ENCODE results near the gene PKP4.

PKP4 gene

GRCh38 chr2:158645299-158645698 lies 188.5 kb downstream of the PKP4 start:
- no peak for DNase-seq (ENCODE audit: low read depth in 1 of 2, low spot score in 1 of 2)

- DNase-seq (ENCODE audit: low read depth in 1 of 2, low spot score in 1 of 2): no peak
These were observed 190.9 kb downstream of the PKP4 start for GRCh38 chr2:158647436-158648231.

GRCh38 chr2:158649846-158650245 lies 193.1 kb downstream of the PKP4 start:
- DNase-seq (ENCODE audit: low read depth in 1 of 2, low spot score in 1 of 2): no peak

- no peak for DNase-seq (ENCODE audit: low read depth in 1 of 2, low spot score in 1 of 2)
These were observed 194.1 kb downstream of the PKP4 start for GRCh38 chr2:158650646-158651357.

- DNase-seq (ENCODE audit: low read depth in 1 of 2, low spot score in 1 of 2): no peak
These were observed 194.8 kb downstream of the PKP4 start for GRCh38 chr2:158651358-158652057.

GRCh38 chr2:158655628-158656027 lies 198.9 kb downstream of the PKP4 start:
- no peak for DNase-seq (ENCODE audit: low read depth in 1 of 2, low spot score in 1 of 2)

- no peak for DNase-seq (ENCODE audit: low read depth in 1 of 2, low spot score in 1 of 2)
These were observed 199.9 kb downstream of the PKP4 start for GRCh38 chr2:158656492-158657229.

GRCh38 chr2:158658396-158658795 lies 201.6 kb downstream of the PKP4 start:
- no peak for DNase-seq (ENCODE audit: low read depth in 1 of 2, low spot score in 1 of 2)

GRCh38 chr2:158659483-158659882 lies 202.7 kb downstream of the PKP4 start:
- DNase-seq (ENCODE audit: low read depth in 1 of 2, low spot score in 1 of 2): no peak

- no peak for DNase-seq (ENCODE audit: low read depth in 1 of 2, low spot score in 1 of 2)
These were observed 204.5 kb downstream of the PKP4 start for GRCh38 chr2:158661231-158661630.

GRCh38 chr2:158662421-158662820 lies 205.7 kb downstream of the PKP4 start:
- no peak for DNase-seq (ENCODE audit: low read depth in 1 of 2, low spot score in 1 of 2)

- no peak for DNase-seq (ENCODE audit: low read depth in 1 of 2, low spot score in 1 of 2)
These were observed 207.0 kb downstream of the PKP4 start for GRCh38 chr2:158663796-158664195.

GRCh38 chr2:158664987-158665386 lies 208.2 kb downstream of the PKP4 start:
- no peak for DNase-seq (ENCODE audit: low read depth in 1 of 2, low spot score in 1 of 2)

GRCh38 chr2:158665536-158666302 lies 209.0 kb downstream of the PKP4 start:
- DNase-seq (ENCODE audit: low read depth in 1 of 2, low spot score in 1 of 2): no peak

GRCh38 chr2:158666969-158667368 lies 210.2 kb downstream of the PKP4 start:
- DNase-seq (ENCODE audit: low read depth in 1 of 2, low spot score in 1 of 2): no peak

GRCh38 chr2:158667586-158667985 lies 210.8 kb downstream of the PKP4 start:
- no peak for DNase-seq (ENCODE audit: low read depth in 1 of 2, low spot score in 1 of 2)

- DNase-seq (ENCODE audit: low read depth in 1 of 2, low spot score in 1 of 2): no peak
These were observed 211.4 kb downstream of the PKP4 start for GRCh38 chr2:158668001-158668765.

- DNase-seq (ENCODE audit: low read depth in 1 of 2, low spot score in 1 of 2): no peak
These were observed 213.5 kb downstream of the PKP4 start for GRCh38 chr2:158670292-158670691.

- DNase-seq (ENCODE audit: low read depth in 1 of 2, low spot score in 1 of 2): no peak
These were observed 214.9 kb downstream of the PKP4 start for GRCh38 chr2:158671360-158672245.
